ENCODE data around the gene CDC27.
"Not testable (repeated sequence)": the region's sequence is repeated elsewhere in the genome, so short reads cannot be mapped to it uniquely, and the experiment has no call there.

The CDC27 gene

DNA sequence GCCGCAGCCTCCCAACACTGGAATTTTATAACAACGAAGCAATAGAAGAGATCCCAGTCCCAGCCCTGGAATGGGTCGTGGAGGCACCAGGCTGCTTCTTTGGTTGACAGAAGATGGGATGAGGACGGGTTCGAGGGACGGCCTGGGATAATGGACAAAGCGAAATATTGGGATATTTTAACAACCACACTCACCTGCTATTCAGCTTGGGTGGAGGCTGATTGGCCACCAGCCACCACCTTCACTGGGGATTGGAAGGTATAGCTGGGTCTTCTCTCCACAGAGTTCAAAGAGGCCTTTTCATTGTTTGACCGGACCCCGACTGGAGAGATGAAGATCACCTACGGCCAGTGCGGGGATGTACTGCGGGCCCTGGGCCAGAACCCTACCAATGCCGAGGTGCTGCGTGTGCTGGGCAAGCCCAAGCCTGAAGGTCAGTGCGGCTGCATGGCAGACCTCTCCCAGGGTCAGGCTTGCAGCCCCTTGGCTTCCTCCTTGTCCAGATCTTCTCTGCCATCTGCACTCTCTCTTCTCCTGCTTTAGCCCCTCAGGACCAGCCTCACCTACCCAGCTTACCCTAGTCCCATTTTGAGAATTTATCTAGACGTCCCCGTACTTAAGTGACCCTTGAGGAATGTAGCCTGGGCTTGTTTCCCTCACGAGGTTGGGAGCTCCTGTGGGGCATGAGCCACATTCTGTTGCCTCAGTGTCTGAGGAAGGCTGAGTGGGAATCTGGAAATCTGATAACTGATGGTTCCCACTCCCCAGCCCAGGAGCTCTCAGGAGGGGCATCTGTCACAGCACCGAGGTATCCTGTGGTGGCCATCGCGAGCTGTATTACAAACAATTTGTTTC lies 30.8 kb upstream of the CDC27 start:
- no peak for DNase-seq (ENCODE audit: low read depth)

GRCh38 chr17:47218896-47219430 lies 29.9 kb upstream of the CDC27 start:
- DNase-seq (ENCODE audit: low read depth), result no peak

DNA sequence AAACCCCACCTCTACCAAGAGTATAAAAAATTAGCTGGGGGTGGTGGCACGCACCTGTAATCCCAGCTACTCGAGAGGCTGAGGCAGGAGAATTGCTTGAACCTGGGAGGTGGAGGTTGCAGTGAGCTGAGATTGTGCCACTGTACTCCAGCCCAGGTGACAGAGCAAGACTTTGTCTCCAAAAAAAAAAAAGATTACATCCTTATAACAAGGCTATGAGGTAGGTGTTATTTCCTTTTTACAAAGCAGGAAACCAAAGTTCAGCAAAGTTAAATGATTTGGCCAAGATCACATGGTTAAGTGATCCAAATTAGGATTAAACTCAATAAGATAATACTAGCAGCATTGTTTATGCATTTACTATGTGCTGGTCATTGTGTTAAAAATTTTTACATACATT lies 28.2 kb upstream of the CDC27 start:
- not testable (repeated sequence) for DNase-seq (ENCODE audit: low read depth)

GRCh38 chr17:47216821-47217220 lies 27.7 kb upstream of the CDC27 start:
- DNase-seq (ENCODE audit: low read depth), result not testable (repeated sequence)

DNA sequence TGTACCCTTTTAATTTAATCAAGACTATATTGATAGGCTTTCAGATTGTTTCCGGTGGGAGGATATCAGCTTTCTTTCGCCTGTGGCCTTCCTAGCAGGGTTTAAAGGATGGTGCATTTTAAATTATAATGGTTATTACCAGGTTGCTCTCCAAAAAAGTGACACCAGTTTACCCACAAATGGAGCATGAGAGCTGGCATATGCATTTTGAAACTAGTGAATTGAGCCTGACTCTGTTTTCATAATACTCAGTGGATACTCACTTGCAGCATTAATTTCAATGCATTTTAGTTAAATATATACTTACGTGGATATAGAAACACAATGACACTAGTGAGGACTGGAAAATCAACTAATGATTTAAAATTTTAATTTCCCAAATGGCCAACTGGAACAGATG lies 25.8 kb upstream of the CDC27 start:
- DNase-seq (ENCODE audit: low read depth), result no peak

DNA sequence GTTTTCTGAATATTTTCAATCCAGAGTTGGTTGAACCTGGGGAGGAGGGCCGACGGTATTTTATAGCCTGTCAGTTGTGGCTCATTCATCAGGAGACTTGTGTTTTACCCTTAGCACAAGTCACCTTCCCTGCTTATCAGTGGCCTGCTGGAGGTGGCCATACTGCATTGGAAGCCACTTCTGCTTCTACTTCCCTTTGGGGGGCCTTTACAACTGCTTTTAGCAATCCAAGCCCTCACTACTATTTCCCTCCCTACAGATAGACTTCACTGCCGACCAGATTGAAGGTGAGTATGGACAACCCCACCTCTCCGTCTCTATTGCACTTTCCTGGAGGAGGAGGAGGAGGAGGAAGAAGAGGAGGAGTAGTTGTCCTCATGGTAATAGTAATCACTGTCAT lies 24.4 kb upstream of the CDC27 start:
- no peak for DNase-seq (ENCODE audit: low read depth)

DNA sequence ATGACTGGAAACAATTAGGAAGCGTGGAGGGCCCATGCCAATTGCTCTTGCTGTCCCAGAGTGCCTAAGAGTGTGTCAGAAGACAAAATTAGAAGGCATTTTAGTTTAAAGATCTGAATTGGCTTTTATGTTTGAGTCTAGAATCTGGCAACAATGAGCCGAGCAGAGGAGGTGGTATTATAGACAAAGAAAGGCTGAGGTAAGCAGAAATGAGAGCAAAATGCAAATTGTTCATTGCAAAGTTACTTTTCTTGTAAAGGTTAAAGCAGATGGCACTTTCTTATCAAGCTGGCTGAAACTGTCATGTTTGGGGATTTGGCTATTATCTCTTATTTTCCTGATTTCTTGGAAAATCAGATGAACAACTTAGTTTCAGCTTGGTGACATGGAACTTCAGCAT lies 23.4 kb upstream of the CDC27 start:
- no peak for DNase-seq (ENCODE audit: low read depth)

GRCh38 chr17:47210779-47211178 lies 21.7 kb upstream of the CDC27 start:
- no peak for DNase-seq (ENCODE audit: low read depth)

DNA sequence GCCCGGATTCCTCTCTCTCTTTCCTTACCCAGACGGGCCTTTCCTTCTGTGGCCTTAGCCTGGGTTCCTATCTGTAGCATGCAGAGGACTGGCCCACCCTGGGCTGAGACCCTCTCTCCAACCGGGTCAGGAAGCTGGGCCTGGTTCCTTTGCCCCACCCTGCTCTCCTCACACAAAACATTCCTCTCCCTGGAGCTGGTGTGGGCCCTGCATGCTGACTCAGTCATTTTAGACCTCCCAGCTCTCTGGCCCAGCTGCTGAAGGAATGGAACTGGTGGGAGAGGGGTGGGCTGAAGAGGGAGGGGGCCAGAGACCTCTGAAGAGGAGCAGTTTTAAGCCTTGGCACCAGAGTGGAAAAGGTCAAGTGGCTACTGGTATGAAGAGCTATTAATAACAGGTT lies 21.0 kb upstream of the CDC27 start:
- DNase-seq (ENCODE audit: low read depth), result no peak

DNA sequence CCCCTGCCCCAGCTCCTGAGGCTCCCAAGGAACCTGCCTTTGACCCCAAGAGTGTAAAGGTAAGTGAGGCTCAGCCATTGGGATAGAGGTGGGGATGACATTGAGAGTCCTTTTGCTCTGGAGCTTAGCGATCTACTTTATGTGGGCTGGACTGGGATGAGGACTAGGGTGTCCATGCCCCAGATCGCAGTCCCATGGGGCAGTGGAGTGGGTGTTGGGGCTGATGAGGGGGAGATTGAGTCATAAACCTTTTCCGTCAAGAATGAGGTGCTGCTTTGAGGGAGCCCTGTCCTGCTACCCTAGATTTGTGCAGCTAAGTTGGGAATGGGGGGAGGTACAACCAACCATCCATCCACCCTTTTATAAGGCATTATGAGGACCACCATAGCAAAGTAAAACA lies 20.4 kb upstream of the CDC27 start:
- no peak for DNase-seq (ENCODE audit: low read depth)

DNA sequence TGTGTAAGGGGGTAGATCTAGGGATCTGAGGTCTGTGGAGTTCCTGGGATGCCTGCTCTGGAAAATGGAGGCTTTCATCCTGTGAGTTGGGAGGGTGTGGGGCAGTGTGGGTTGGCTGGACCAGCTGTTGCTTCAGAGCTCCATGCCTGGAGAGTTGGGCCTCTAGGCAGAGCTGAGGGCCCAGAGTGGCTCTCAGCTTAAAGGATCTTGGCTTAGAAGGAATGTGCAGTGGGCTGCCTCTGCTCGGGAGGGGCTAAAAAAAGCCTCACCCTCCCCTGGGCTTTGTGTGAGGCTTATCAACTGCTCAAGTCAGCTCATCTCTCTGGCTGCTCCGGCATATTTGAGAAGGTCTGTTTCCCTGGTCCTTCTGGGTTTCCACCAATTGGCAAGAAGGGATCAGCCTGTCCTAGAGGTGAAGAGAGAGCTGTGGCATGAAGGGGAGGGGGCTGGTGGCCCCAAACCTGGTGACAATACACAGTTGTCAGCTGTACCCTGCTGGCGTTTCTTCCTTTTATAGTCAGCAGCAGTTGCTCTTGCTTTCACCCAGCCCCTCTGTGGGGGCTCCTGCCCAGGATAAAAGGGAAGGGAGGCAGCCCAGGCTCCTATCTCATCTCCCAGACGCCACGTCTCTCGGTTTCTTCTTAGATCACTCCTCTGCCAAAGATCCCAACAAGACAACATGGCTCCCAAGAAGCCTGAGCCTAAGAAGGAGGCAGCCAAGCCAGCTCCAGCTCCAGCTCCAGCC lies 19.8 kb upstream of the CDC27 start, which contains the start of gene MYL4:
Gene MYL4 (plus strand): TSS at position 605 of the 745 bp plus-strand sequence. CDS start 75 bp downstream, at position 680.
- DNase-seq (ENCODE audit: low read depth), result no peak

- DNase-seq (ENCODE audit: low read depth), result no peak
Measured at GRCh38 chr17:47207143-47208067, 18.3 kb upstream of the CDC27 start.

DNA sequence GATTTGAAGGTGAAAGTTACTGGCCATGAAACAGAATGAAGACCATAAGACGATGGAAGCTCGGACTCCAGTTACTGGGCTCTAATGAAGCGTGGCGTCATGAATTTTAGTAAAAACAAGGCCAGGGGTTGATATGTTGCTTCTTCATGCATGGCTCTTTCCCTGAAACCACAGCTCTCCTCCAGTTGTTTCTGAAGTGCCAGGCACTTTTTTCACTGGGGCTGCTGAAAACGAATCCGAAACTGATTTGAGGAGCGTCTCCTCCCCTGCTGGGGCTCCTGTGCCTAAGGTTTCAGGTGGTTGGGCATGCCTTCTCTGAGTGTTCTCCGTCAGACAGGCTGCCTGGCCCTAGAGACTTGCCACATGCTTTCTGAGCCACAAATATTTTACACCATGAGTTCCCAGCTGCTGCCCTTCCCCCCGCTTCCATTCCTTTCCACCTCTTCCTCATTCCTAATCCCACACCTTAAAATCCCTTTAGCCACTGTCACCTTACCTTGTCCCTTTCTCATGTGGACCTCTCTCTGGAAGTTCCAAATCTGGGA lies 16.4 kb upstream of the CDC27 start:
- no peak for DNase-seq (ENCODE audit: low read depth)

GRCh38 chr17:47204722-47205418 lies 15.8 kb upstream of the CDC27 start:
- DNase-seq (ENCODE audit: low read depth), result no peak

DNA sequence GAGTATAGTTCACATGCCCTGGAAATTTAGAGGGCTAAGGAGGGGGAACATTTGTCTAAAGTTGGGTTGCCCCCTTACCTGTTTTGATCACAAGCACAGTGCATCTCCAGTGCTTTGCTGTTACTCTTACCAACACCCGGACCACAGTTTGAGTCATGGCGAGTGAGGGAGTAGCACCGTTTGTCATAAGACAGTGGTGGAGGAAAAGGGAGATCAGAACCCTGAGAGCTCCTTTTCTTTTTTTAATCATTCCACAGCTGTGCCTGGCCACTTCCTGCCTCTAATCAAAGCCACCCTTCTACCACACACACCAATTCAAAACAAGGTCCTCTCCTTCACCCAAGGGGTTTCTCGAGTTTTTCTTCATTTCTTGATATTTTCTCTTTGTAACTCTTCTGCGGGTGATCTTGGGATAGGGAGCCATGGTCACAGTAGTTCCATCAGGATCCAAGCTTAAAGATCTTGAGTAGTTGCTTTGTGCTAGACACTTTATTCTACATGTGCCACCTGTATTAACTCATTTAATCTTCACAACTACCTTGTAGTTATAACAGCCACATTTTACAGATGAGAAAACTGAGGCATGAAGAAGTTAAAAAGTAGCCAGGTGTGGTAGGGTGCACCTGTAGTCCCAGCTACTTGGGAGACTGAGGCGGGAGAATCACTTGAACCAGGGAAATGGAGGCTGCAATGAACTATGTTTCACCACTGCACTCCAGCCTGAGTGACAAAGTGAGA lies 15.1 kb upstream of the CDC27 start:
- DNase-seq (ENCODE audit: low read depth), result no peak

- DNase-seq (ENCODE audit: low read depth), result no peak
Measured at GRCh38 chr17:47201166-47201565, 12.1 kb upstream of the CDC27 start.

DNA sequence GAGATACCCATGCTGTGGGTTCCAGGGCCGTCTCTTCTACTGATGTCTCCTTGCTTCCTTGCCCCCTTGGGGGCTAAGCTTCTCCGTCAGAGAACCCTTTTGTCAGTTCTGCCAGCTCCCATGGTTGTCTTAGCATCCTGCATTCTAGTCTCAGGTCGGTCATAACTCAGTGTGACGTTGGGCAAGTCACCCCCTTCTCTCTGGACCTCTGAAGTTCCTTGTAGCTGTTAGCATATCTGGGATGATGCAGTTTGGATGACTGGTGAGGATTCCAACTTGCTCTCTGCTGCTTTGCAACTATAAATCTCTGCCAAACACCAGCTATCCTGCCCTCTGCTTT lies 11.2 kb upstream of the CDC27 start:
- no peak for DNase-seq (ENCODE audit: low read depth)

- no peak for DNase-seq (ENCODE audit: low read depth)
Measured at GRCh38 chr17:47199627-47200324, 10.7 kb upstream of the CDC27 start.

DNA sequence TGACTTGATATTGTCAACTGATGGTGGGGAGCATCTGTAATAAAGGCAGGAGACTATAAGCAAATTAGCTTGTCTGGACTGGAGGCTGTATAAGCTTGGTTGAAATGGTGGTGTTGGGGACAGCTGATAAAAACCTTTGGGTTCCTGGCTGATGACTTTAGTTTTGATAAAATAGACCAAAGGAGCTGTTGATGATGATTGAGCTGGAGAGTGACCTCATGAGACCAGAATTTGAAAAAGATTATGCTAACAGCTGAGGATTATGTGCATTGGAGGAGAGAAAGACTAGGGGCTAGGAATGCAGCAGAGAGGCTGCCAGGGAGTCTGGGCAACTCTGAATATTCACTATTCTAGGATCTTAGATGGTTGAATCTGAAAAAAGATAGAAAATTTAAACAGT lies 8.7 kb upstream of the CDC27 start:
- no peak for DNase-seq (ENCODE audit: low read depth)

Measured in GM04503 (cell line).